SJCRH30 (cell line): ENCODE results near the gene ATP2A1. TPM values are rescaled to one million over a fixed set of nuclear protein-coding genes. Genes with fewer than 3 reads are reported as not detected.

Experiments
- DNase-seq, 2 experiments: peaks; one replicate each; pipeline ENCODE4 v3.0.0-alpha.2; 2015 to 2020
- H3K27ac ChIP-seq: fragments of 250-450 bp; sonication (Bioruptor Pico); 2 replicates; pipeline ENCODE4 v1.5.1; 2020; ENCODE audit warnings: mild to moderate bottlenecking, moderate library complexity
- H3K27me3 ChIP-seq: fragments of 250-450 bp; sonication (Bioruptor Pico); 2 replicates; pipeline ENCODE4 v1.5.1; 2020; ENCODE audit warnings: mild to moderate bottlenecking, moderate library complexity
- H3K36me3 ChIP-seq: fragments of 250-450 bp; sonication (Bioruptor Pico); 2 replicates; pipeline ENCODE4 v1.5.1; 2020; ENCODE audit warnings: mild to moderate bottlenecking, moderate library complexity
- H3K4me1 ChIP-seq: fragments of 250-450 bp; sonication (Bioruptor Pico); 2 replicates; pipeline ENCODE4 v1.5.1; 2020; ENCODE audit warnings: mild to moderate bottlenecking, moderate library complexity
- H3K4me3 ChIP-seq: fragments of 250-450 bp; sonication (Bioruptor Pico); 2 replicates; pipeline ENCODE4 v1.5.1; 2020; ENCODE audit warnings: mild to moderate bottlenecking, moderate library complexity
- H3K9me3 ChIP-seq: fragments of 250-450 bp; sonication (Bioruptor Pico); replicated peaks from 2 replicates; pipeline ENCODE4 v1.5.1; 2020; ENCODE audit warnings: mild to moderate bottlenecking, moderate library complexity
- total RNA-seq: library from RNA; depleted of rRNA; stranded (reverse); fragments of >200 nt; shearing (Covaris generic); gene quantifications from 2 replicates; pipeline ENCODE4 v1.2.3, GENCODE V29; 2014; rRNA removed

ATP2A1 gene
- total RNA-seq: 21.8 and 24.8 TPM in 2 replicates

GRCh38 chr16:28878083-28878926 lies at the start of gene ATP2A1:
ATP2A1 (plus strand) TSS chr16:28878488; CDS start chr16:28878672, 184 bp downstream.
- Histone ChIP-seq H3K4me3 (peak within 1 kb of the TSS; percentile 67), H3K36me3 (no peaks in the 10 kb centered on the region; the same call in 1 of the 2 replicates), H3K4me1 (peaks cover 55% of the 10 kb centered on the region), H3K27me3 (no peaks in the 10 kb centered on the region), H3K9me3 (no peaks in the 10 kb centered on the region), H3K27ac (peak within 1 kb of the TSS; percentile 93)
- peak; percentile 60 to 62 for DNase-seq

GRCh38 chr16:28829747-28830146 lies 48.5 kb upstream of the ATP2A1 start:
- no peaks in the 10 kb centered on the region for H3K9me3 ChIP-seq
- no peaks in the 10 kb centered on the region; the same call in 1 of the 2 replicates for H3K4me1 ChIP-seq
- no peak overlapping the region for H3K27ac ChIP-seq
- no peak overlapping the region for H3K4me3 ChIP-seq
- H3K36me3 ChIP-seq: peaks cover 92% of the 10 kb centered on the region
- no peaks in the 10 kb centered on the region for H3K27me3 ChIP-seq
- DNase-seq: no peak

- no peak for DNase-seq
- Histone ChIP-seq H3K9me3 (no peaks in the 10 kb centered on the region), H3K4me3 (no peak overlapping the region), H3K27ac (no peak overlapping the region), H3K27me3 (no peaks in the 10 kb centered on the region), H3K36me3 (peaks cover 95% of the 10 kb centered on the region), H3K4me1 (no peaks in the 10 kb centered on the region)
Observed at GRCh38 chr16:28830531-28830930, 47.8 kb upstream of the ATP2A1 start.

- Histone ChIP-seq H3K36me3 (peaks cover 79% of the 10 kb centered on the region), H3K9me3 (no peaks in the 10 kb centered on the region)
Observed at GRCh38 chr16:28834349-28834748, 43.9 kb upstream of the ATP2A1 start.

GRCh38 chr16:28834873-28835863 lies 43.1 kb upstream of the ATP2A1 start:
- Histone ChIP-seq H3K27ac (no peak overlapping the region), H3K27me3 (no peaks in the 10 kb centered on the region), H3K36me3 (peaks cover 71% of the 10 kb centered on the region), H3K4me3 (no peak overlapping the region), H3K4me1 (no peaks in the 10 kb centered on the region), H3K9me3 (no peaks in the 10 kb centered on the region)
- DNase-seq: no peak

More at GRCh38 chr16:28834349-28834748, 43.9 kb upstream of the ATP2A1 start:
- Histone ChIP-seq H3K27ac (no peak overlapping the region), H3K4me3 (no peak overlapping the region), H3K4me1 (no peaks in the 10 kb centered on the region), H3K27me3 (no peaks in the 10 kb centered on the region)
- DNase-seq: no peak

GRCh38 chr16:28835864-28836760 lies 42.2 kb upstream of the ATP2A1 start:
- H3K4me3 ChIP-seq: no peak overlapping the region
- H3K4me1 ChIP-seq: no peaks in the 10 kb centered on the region
- no peaks in the 10 kb centered on the region for H3K9me3 ChIP-seq
- no peak for DNase-seq
- no peaks in the 10 kb centered on the region for H3K27me3 ChIP-seq
- peaks cover 63% of the 10 kb centered on the region for H3K36me3 ChIP-seq
- no peak overlapping the region for H3K27ac ChIP-seq

DNA sequence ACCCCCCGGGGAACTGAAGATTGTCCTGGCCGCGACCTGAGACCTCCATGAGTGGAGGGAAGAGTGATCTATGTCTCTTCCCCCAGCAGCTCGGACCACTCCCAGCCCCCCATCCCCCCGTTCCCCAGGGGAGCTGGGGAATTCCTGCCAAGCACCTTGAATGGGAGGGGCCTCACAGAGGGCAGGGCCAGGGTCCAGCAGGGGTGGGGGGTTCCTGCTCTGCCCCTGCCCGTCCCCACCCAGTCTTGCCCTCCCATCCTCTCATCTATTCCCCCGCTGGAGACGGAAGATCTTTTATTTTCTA lies 41.6 kb upstream of the ATP2A1 start:
- DNase-seq: no peak
- Histone ChIP-seq H3K27ac (no peak overlapping the region), H3K4me3 (no peak overlapping the region), H3K4me1 (no peaks in the 10 kb centered on the region), H3K9me3 (no peaks in the 10 kb centered on the region), H3K36me3 (peaks cover 58% of the 10 kb centered on the region), H3K27me3 (no peaks in the 10 kb centered on the region)

GRCh38 chr16:28837672-28838557 lies 40.4 kb upstream of the ATP2A1 start:
- Histone ChIP-seq H3K27ac (no peak overlapping the region), H3K36me3 (peaks cover 56% of the 10 kb centered on the region), H3K27me3 (no peaks in the 10 kb centered on the region), H3K4me1 (no peaks in the 10 kb centered on the region), H3K4me3 (no peak overlapping the region), H3K9me3 (no peaks in the 10 kb centered on the region)
- DNase-seq: no peak

GRCh38 chr16:28838558-28838918 lies 39.8 kb upstream of the ATP2A1 start:
- Histone ChIP-seq H3K27me3 (no peaks in the 10 kb centered on the region), H3K4me1 (no peaks in the 10 kb centered on the region), H3K36me3 (peaks cover 56% of the 10 kb centered on the region), H3K27ac (no peak overlapping the region), H3K4me3 (no peak overlapping the region), H3K9me3 (no peaks in the 10 kb centered on the region)
- DNase-seq: no peak

GRCh38 chr16:28839004-28839639 lies 39.2 kb upstream of the ATP2A1 start:
- H3K4me1 ChIP-seq: no peaks in the 10 kb centered on the region
- H3K27me3 ChIP-seq: no peaks in the 10 kb centered on the region
- H3K27ac ChIP-seq: no peak overlapping the region
- no peaks in the 10 kb centered on the region for H3K9me3 ChIP-seq
- DNase-seq: no peak
- H3K4me3 ChIP-seq: no peak overlapping the region
- H3K36me3 ChIP-seq: peaks cover 56% of the 10 kb centered on the region

GRCh38 chr16:28839899-28840298 lies 38.4 kb upstream of the ATP2A1 start:
- DNase-seq: no peak
- H3K36me3 ChIP-seq: peaks cover 56% of the 10 kb centered on the region

DNA sequence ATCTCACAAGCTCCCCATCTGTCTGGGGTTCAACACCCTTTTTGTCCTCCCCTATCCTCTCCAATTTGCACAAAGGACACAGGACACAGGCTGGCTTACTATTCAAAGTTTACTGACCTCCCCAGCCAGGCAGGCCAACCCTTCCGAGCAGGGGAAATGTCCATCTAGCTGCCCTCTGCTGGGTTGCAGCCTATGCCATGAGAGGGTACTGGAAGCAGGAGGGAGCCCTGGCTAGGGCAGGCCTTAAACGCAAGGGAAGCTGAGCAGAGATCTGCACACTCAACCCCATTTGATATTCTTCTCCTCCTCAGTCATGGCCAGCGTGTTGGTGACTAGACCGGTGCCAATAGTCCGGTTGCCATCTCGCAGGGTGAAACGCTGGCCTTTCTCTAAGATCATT lies 35.6 kb upstream of the ATP2A1 start:
- H3K4me1 ChIP-seq: peaks cover 5% of the 10 kb centered on the region; the same call in 1 of the 2 replicates
- peaks cover 36% of the 10 kb centered on the region for H3K36me3 ChIP-seq
- H3K9me3 ChIP-seq: no peaks in the 10 kb centered on the region
- DNase-seq: no peak
- no peaks in the 10 kb centered on the region for H3K27me3 ChIP-seq
- H3K4me3 ChIP-seq: no peak overlapping the region
- H3K27ac ChIP-seq: no peak overlapping the region

More at GRCh38 chr16:28839899-28840298, 38.4 kb upstream of the ATP2A1 start:
- Histone ChIP-seq H3K4me3 (no peak overlapping the region), H3K4me1 (peaks cover 2% of the 10 kb centered on the region; the same call in 1 of the 2 replicates), H3K27ac (no peak overlapping the region), H3K9me3 (no peaks in the 10 kb centered on the region), H3K27me3 (no peaks in the 10 kb centered on the region)

GRCh38 chr16:28843766-28844165 lies 34.5 kb upstream of the ATP2A1 start:
- no peak for DNase-seq
- no peak overlapping the region for H3K27ac ChIP-seq
- H3K27me3 ChIP-seq: no peaks in the 10 kb centered on the region
- no peak overlapping the region for H3K4me3 ChIP-seq
- no peaks in the 10 kb centered on the region for H3K9me3 ChIP-seq
- peaks cover 5% of the 10 kb centered on the region; the same call in 1 of the 2 replicates for H3K4me1 ChIP-seq
- peaks cover 30% of the 10 kb centered on the region for H3K36me3 ChIP-seq
